ENCODE data around the gene CDADC1. TPM values are rescaled to one million over a fixed set of nuclear protein-coding genes. Genes with fewer than 3 reads are reported as not detected.

Gene CDADC1
- total and polyA plus RNA-seq, 10 of the 15 experiments (the other 5 are each of a cell fraction or from before 2014, with no cell fraction given) = 2.6 to 7.3 (median 5.2) TPM

- ATAC-seq (no peak), DNase-seq (ENCODE audit: low read depth, low spot score) (no peak), FAIRE-seq (no peak)
- H3K27ac ChIP-seq (ENCODE audit: control insufficient read depth, insufficient read depth) = no peak overlapping the region
- H3K4me2 ChIP-seq (ENCODE audit: control insufficient read depth, insufficient read depth) = no peak overlapping the region
- no peak for TF ChIP-seq HDGF (IDR thresholded peaks at IDR 0.05)
- TF ChIP-seq POU2F2 (IDR thresholded peaks at IDR 0.05; ENCODE audit: borderline replicate concordance, low read depth, low read length) = no peak
- TF ChIP-seq SIX5 (IDR thresholded peaks at IDR 0.05; ENCODE audit: low read depth, low read length, severe bottlenecking) = no peak
- TF ChIP-seq CHD2 (IDR thresholded peaks at IDR 0.05; ENCODE audit: borderline replicate concordance, low read depth, low read length) = no peak
- TF ChIP-seq ZNF384 (IDR thresholded peaks at IDR 0.05; ENCODE audit: borderline replicate concordance, low read depth, low read length) = no peak
- TF ChIP-seq SIN3A (IDR thresholded peaks at IDR 0.05; ENCODE audit: low read depth, low read length) = no peak
- no peak for TF ChIP-seq CBX3 (IDR thresholded peaks at IDR 0.05; ENCODE audit: borderline replicate concordance, low read depth)
- no peak for TF ChIP-seq RAD21 (IDR thresholded peaks at IDR 0.05; ENCODE audit: insufficient read depth, low read depth, low read length)
- no peak for TF ChIP-seq ZNF274 (IDR thresholded peaks at IDR 0.05; ENCODE audit: insufficient read depth, insufficient read length)
- no peak for TF ChIP-seq ZNF217 (IDR thresholded peaks at IDR 0.05)
- TF ChIP-seq MTA3 (IDR thresholded peaks at IDR 0.05; ENCODE audit: borderline replicate concordance, low read length) = no peak
- TF ChIP-seq STAT1 (conservative IDR thresholded peaks at IDR 0.05) = no peak
- TF ChIP-seq ZNF24 (IDR thresholded peaks at IDR 0.05) = no peak
- H4K20me1 ChIP-seq (ENCODE audit: control insufficient read depth, insufficient read depth) = no peaks in the 10 kb centered on the region
- ChIA-PET RAD21 (ENCODE audit: unreplicated experiment) (no interaction called here), SMC1A (ENCODE audit: uncharacterized antibody, unreplicated experiment) (interaction anchor here (0.5 kb wide), 1 partner anchor 152 kb away, joined by 3 read pairs; no protein-coding TSS in a partner anchor), POLR2A (interaction anchor here (0.6 kb wide), 1 partner anchor 23 kb away, joined by 3 read pairs; no protein-coding TSS in a partner anchor), CTCF (interaction anchor here (0.9 to 1.1 kb wide), 2 partner anchors 8 to 318 kb away, joined by 3 to 5 read pairs; no protein-coding TSS in a partner anchor)
- H3K9ac ChIP-seq (ENCODE audit: control insufficient read depth, insufficient read depth, low read length) = no peak overlapping the region
- H3K4me1 ChIP-seq (ENCODE audit: control insufficient read depth, insufficient read depth, low read length) = no peaks in the 10 kb centered on the region
- in situ Hi-C loops (cut with MboI) (no loop called here), intact Hi-C loops (cut with micrococcal nuclease; ENCODE audit: unreplicated experiment) (no loop called here)
- H3K27me3 ChIP-seq (replicated peaks in 1 of 2; ENCODE audit: control insufficient read depth in 2 of 2, insufficient read depth in 2 of 2, low read length in 1 of 2) = no peaks in the 10 kb centered on the region
- no peak overlapping the region for H3K4me3 ChIP-seq
- no peaks in the 10 kb centered on the region for H3K79me2 ChIP-seq (ENCODE audit: control insufficient read depth, insufficient read depth, low read length)
- no peaks in the 10 kb centered on the region for H3K9me3 ChIP-seq (replicated peaks; ENCODE audit: control insufficient read depth, insufficient read depth, low read length)
- H2AFZ ChIP-seq (ENCODE audit: control insufficient read depth, low read depth, low read length) = no peak overlapping the region
- no peaks in the 10 kb centered on the region for H3K36me3 ChIP-seq (ENCODE audit: control insufficient read depth in 2 of 2, insufficient read depth in 2 of 2, low read length in 1 of 2)
- BruUV-seq (replicated peaks) = no TSS peak
Measured at GRCh38 chr13:49288458-49288857, 40.7 kb downstream of the CDADC1 start.

Data from GM12878 (cell line).